H1 (cell line): ENCODE results near the gene HOXC11. TPM values are rescaled to one million over a fixed set of nuclear protein-coding genes. Genes with fewer than 3 reads are reported as not detected.
A peak's percentile ranks its signal among the peaks of the same experiment; 100 is the strongest.

Experiments
- CTCF ChIA-PET: fragments of 300-600 bp; sonication (Branson Sonifier 250); formaldehyde crosslinking; loops from one replicate; lab custom pipeline; 2021; ENCODE audit not compliant: partially characterized antibody; lab: Charles Lee
- POLR2A ChIA-PET: fragments of 300-600 bp; sonication (Branson Sonifier 250); formaldehyde crosslinking; loops from one replicate; lab custom pipeline; 2021; ENCODE audit warnings: inconsistent platforms; ENCODE audit not compliant: partially characterized antibody; lab: Charles Lee
- DNase-seq, 2 experiments: peaks; one replicate each; pipeline versions ENCODE4 v3.0.0 to v3.0.0-alpha.2; 2010 to 2022; ENCODE audit warnings: low spot score in 2 of 2, low read depth in 1 of 2, mixed read lengths in 1 of 2
- FAIRE-seq: peaks from 2 replicates; lab custom pipeline; 2011; peaks lifted over from hg19 to GRCh38; lab: Jason Lieb, UNC
- H2AFZ ChIP-seq: 2 replicates; pipeline ENCODE4 v1.8.1; 2012; ENCODE audit warnings: low read length, inconsistent platforms
- H2AK5ac ChIP-seq: 2 replicates; pipeline ENCODE4 v1.6.1; 2013; ENCODE audit warnings: low read depth, low read length
- H2BK120ac ChIP-seq: replicated peaks from 2 replicates; pipeline ENCODE3; 2013; ENCODE audit warnings: low read depth, low read length, inconsistent platforms
- H2BK12ac ChIP-seq: 2 replicates; pipeline ENCODE4 v1.6.1; 2013; ENCODE audit warnings: low read depth, low read length
- H2BK15ac ChIP-seq: 2 replicates; pipeline ENCODE4 v1.6.1; 2013; ENCODE audit warnings: low read length
- H2BK20ac ChIP-seq: 2 replicates; pipeline ENCODE4 v1.6.1; 2013; ENCODE audit warnings: low read length
- H2BK5ac ChIP-seq: 2 replicates; pipeline ENCODE4 v1.6.1; 2013; ENCODE audit warnings: low read depth, low read length
- H3K14ac ChIP-seq: 2 replicates; pipeline ENCODE4 v1.6.1; 2013; ENCODE audit warnings: inconsistent platforms; ENCODE audit not compliant: insufficient read length
- H3K18ac ChIP-seq: 2 replicates; pipeline ENCODE4 v1.6.1; 2013; ENCODE audit warnings: low read length; ENCODE audit errors: extremely low read depth
- H3K23ac ChIP-seq: 2 replicates; pipeline ENCODE4 v1.6.1; 2013; ENCODE audit warnings: inconsistent platforms; ENCODE audit not compliant: insufficient read length
- H3K23me2 ChIP-seq: 2 replicates; pipeline ENCODE4 v1.6.1; 2013; ENCODE audit warnings: low read depth, low read length
- H3K27ac ChIP-seq: 2 replicates; pipeline ENCODE4 v1.6.1; 2011; ENCODE audit warnings: low read depth, low read length, inconsistent platforms
- H3K27me3 ChIP-seq, 4 experiments: replicated peaks in 1 of 4; 1 replicate in 1 of 4; 2 replicates in 3 of 4; pipeline versions ENCODE4 v1.6.1 to v1.8.1; 2011 to 2013; ENCODE audit warnings: low read length in 3 of 4, mild to moderate bottlenecking in 3 of 4, inconsistent platforms in 2 of 4, mixed read lengths in 2 of 4, moderate library complexity in 1 of 4; ENCODE audit not compliant: control insufficient read depth in 3 of 4, insufficient read depth in 3 of 4; ENCODE audit errors: extremely low read depth in 1 of 4
- H3K36me3 ChIP-seq, 4 experiments: 2 replicates each; pipeline versions ENCODE4 v1.6.1 to v1.8.1; 2011 to 2013; ENCODE audit warnings: mild to moderate bottlenecking in 4 of 4, low read length in 3 of 4, moderate library complexity in 2 of 4, control low read depth in 1 of 4, inconsistent platforms in 1 of 4; ENCODE audit not compliant: insufficient read depth in 4 of 4, control insufficient read depth in 2 of 4
- H3K4ac ChIP-seq: replicated peaks from 2 replicates; pipeline ENCODE3; 2013; ENCODE audit warnings: low read length, low read depth, mixed read lengths, inconsistent platforms; ENCODE audit not compliant: insufficient read length
- H3K4me1 ChIP-seq, 4 experiments: replicated peaks in 1 of 4; 1 replicate in 1 of 4; 2 replicates in 3 of 4; pipeline versions ENCODE4 v1.6.1 to v1.8.1; 2011 to 2013; ENCODE audit warnings: low read length in 3 of 4, inconsistent platforms in 2 of 4, mixed read lengths in 1 of 4; ENCODE audit not compliant: insufficient read depth in 4 of 4, control insufficient read depth in 3 of 4
- H3K4me2 ChIP-seq, 2 experiments: 2 replicates each; pipeline versions ENCODE4 v1.6.1 to v1.8.1; 2011 to 2013; ENCODE audit warnings: low read depth in 2 of 2, low read length in 2 of 2, control low read depth in 1 of 2, inconsistent platforms in 1 of 2, mild to moderate bottlenecking in 1 of 2; ENCODE audit not compliant: insufficient read depth in 1 of 2
- H3K4me3 ChIP-seq, 4 experiments: fragments of 200-600, 300-600 bp in 1 of 4; sonication (generic), shearing (Covaris generic), sonication (Bioruptor Twin) in 1 of 4; 2 replicates each; pipeline versions ENCODE4 v1.5.1 to v1.8.1; 2011 to 2016; ENCODE audit warnings: low read length in 4 of 4, low read depth in 3 of 4, control low read depth in 2 of 4, inconsistent platforms in 2 of 4, mild to moderate bottlenecking in 2 of 4, mixed read lengths in 1 of 4, moderate library complexity in 1 of 4; ENCODE audit not compliant: insufficient read depth in 2 of 4; ENCODE audit errors: extremely low read depth in 1 of 4
- H3K56ac ChIP-seq: replicated peaks from 2 replicates; pipeline ENCODE3; 2013; ENCODE audit warnings: low read depth, mild to moderate bottlenecking, mixed read lengths, low read length, inconsistent platforms; ENCODE audit not compliant: insufficient read length
- H3K79me1 ChIP-seq: 2 replicates; pipeline ENCODE4 v1.6.1; 2013; ENCODE audit warnings: low read depth, low read length, control low read depth
- H3K79me2 ChIP-seq, 2 experiments: 2 replicates each; pipeline versions ENCODE4 v1.6.1 to v1.8.1; 2012 to 2013; ENCODE audit warnings: low read length in 2 of 2, mild to moderate bottlenecking in 2 of 2, inconsistent platforms in 1 of 2; ENCODE audit not compliant: insufficient read depth in 2 of 2, control insufficient read depth in 1 of 2
- H3K9ac ChIP-seq, 4 experiments: replicated peaks in 1 of 4; 1 replicate in 1 of 4; 2 replicates in 3 of 4; pipeline versions ENCODE4 v1.6.1 to v1.8.1; 2011 to 2013; ENCODE audit warnings: low read depth in 3 of 4, low read length in 3 of 4, control low read depth in 2 of 4, mild to moderate bottlenecking in 2 of 4, moderate library complexity in 2 of 4, inconsistent platforms in 1 of 4; ENCODE audit errors: extremely low read depth in 1 of 4
- H3K9me3 ChIP-seq, 2 experiments: 2 replicates each; pipeline versions ENCODE4 v1.6.1 to v1.8.1; 2012 to 2013; ENCODE audit warnings: mild to moderate bottlenecking in 2 of 2, moderate library complexity in 2 of 2, control low read depth in 1 of 2, inconsistent platforms in 1 of 2, low read depth in 1 of 2, low read length in 1 of 2, mixed read lengths in 1 of 2; ENCODE audit not compliant: insufficient read depth in 2 of 2
- H4K20me1 ChIP-seq, 2 experiments: replicated peaks in 1 of 2; 2 replicates each; pipeline versions ENCODE3 to v1.8.1; 2011 to 2013; ENCODE audit warnings: inconsistent platforms in 2 of 2, low read length in 2 of 2, mild to moderate bottlenecking in 1 of 2; ENCODE audit not compliant: insufficient read depth in 2 of 2, control insufficient read depth in 1 of 2
- H4K5ac ChIP-seq: 2 replicates; pipeline ENCODE4 v1.6.1; 2013; ENCODE audit warnings: low read length, low read depth, mixed read lengths, inconsistent platforms; ENCODE audit not compliant: insufficient read length
- H4K8ac ChIP-seq: 2 replicates; pipeline ENCODE4 v1.8.0; 2013; ENCODE audit warnings: mild to moderate bottlenecking, moderate library complexity, low read length, inconsistent platforms; ENCODE audit not compliant: insufficient read depth; ENCODE audit errors: extremely low read depth
- H4K91ac ChIP-seq: replicated peaks from 2 replicates; pipeline ENCODE3; 2013; ENCODE audit warnings: low read length, mixed read lengths, inconsistent platforms; ENCODE audit not compliant: insufficient read length
- KDM4A ChIP-seq: IDR thresholded peaks from one replicate; pipeline ENCODE4 v1.7.1; 2012; ENCODE audit warnings: low read depth, mild to moderate bottlenecking, moderate library complexity, low read length, inconsistent platforms; ENCODE audit not compliant: severe bottlenecking
- KDM5A ChIP-seq: fragments of 200-600 bp; IDR thresholded peaks from 2 replicates; pipeline ENCODE4 v1.7.1; 2012; ENCODE audit warnings: mild to moderate bottlenecking, low read length, inconsistent platforms, mixed read lengths
- MAX ChIP-seq: IDR thresholded peaks from 2 replicates; pipeline ENCODE4 v1.6.1; 2012; ENCODE audit warnings: inconsistent platforms
- PHF8 ChIP-seq: fragments of 200-600 bp; sonication (generic); conservative IDR thresholded peaks from 2 replicates; pipeline ENCODE4 v1.7.1; 2012; ENCODE audit warnings: low read depth, mild to moderate bottlenecking, inconsistent platforms, low read length, moderate library complexity
- RNF2 ChIP-seq: fragments of 200-900, 300-1000 bp; sonication (generic); IDR thresholded peaks from 2 replicates; pipeline ENCODE4 v1.7.1; 2016; ENCODE audit warnings: borderline replicate concordance, low read depth, mild to moderate bottlenecking, antibody characterized with exemption, low read length; ENCODE audit not compliant: poor library complexity, severe bottlenecking; ENCODE audit errors: missing control alignments
- SP1 ChIP-seq: IDR thresholded peaks from 2 replicates; pipeline ENCODE4 v1.6.1; 2011; ENCODE audit warnings: low read depth, low read length
- SP4 ChIP-seq: IDR thresholded peaks from 2 replicates; pipeline ENCODE4 v1.6.1; 2012; ENCODE audit warnings: low read length, inconsistent platforms
- SUZ12 ChIP-seq: fragments of 200-600 bp; sonication (generic); IDR thresholded peaks from 2 replicates; pipeline ENCODE4 v1.6.1; 2012; ENCODE audit warnings: mild to moderate bottlenecking, inconsistent platforms, low read length, moderate library complexity, mixed read lengths
- TBP ChIP-seq: IDR thresholded peaks from 2 replicates; pipeline ENCODE4 v1.6.1; 2011; ENCODE audit warnings: low read depth, low read length, improper control_type of control experiment
- TCF12 ChIP-seq: IDR thresholded peaks from 2 replicates; pipeline ENCODE4 v1.6.1; 2011; ENCODE audit warnings: low read depth, mild to moderate bottlenecking, low read length
- WGBS, 2 experiments: shearing (Covaris generic) in 1 of 2; methylation state at CpG; one replicate each; pipeline versions ENCODE4 v1.1.6 to v1.1.7; 2013 to 2015; ENCODE audit warnings: low lambda C conversion rate in 2 of 2, mixed read lengths in 2 of 2, inconsistent platforms in 1 of 2, low coverage in 1 of 2, missing lambda C conversion rate in 1 of 2; ENCODE audit not compliant: insufficient replicate concordance in 2 of 2, insufficient coverage in 1 of 2, insufficient read length in 1 of 2; ENCODE audit errors: extremely low coverage in 1 of 2, missing lambda C conversion rate in 1 of 2; 5-methylcytosine and 5-hydroxymethylcytosine counted together
- polyA plus RNA-seq, 7 experiments: library from polyadenylated mRNA; depleted of rRNA in 3 of 7; stranded (reverse) in 5 of 7; unstranded in 2 of 7; fragments of >200 nt in 5 of 7; fragments of 200-250 nt in 2 of 7; gene quantifications; 1 replicate in 5 of 7; 2 replicates in 1 of 7; 4 replicates in 1 of 7; pipeline versions ENCODE4 v1.2.1 to v1.2.3, GENCODE V29; 2011 to 2013; ENCODE audit warnings: missing spikeins in 2 of 7, mixed read lengths in 2 of 7
- total RNA-seq: library from RNA; stranded (reverse); fragmentation: NEBNext Ultra II Directional; extraction: Animal tissue kit (Norgen Biotek cat#: 25700); gene quantifications from 2 replicates; pipeline ENCODE4 v1.2.1, GENCODE V29; 2021

The HOXC11 gene
- total and polyA plus RNA-seq, 2 of the 8 experiments (the other 6 are each of a cell fraction or from before 2014, with no cell fraction given) = not detected

- H4K8ac ChIP-seq = no peak overlapping the region
- no peak overlapping the region for H3K23ac ChIP-seq
- no peak overlapping the region for H2AFZ ChIP-seq
- no peaks in the 10 kb centered on the region for H3K9me3 ChIP-seq
- H3K14ac ChIP-seq = no peak overlapping the region
- no peak overlapping the region for H3K56ac ChIP-seq
- H3K4ac ChIP-seq = no peak overlapping the region
- no peak overlapping the region for H2BK15ac ChIP-seq
- H2AK5ac ChIP-seq = no peak overlapping the region
- H3K79me1 ChIP-seq = no peaks in the 10 kb centered on the region
- H3K4me2 ChIP-seq = no peak overlapping the region; a peak in 1 of 4 replicates
- H3K18ac ChIP-seq = no peak overlapping the region
- H3K23me2 ChIP-seq = no peaks in the 10 kb centered on the region; the same call in 1 of the 2 replicates
- H4K91ac ChIP-seq = no peak overlapping the region
- H3K9ac ChIP-seq = no peak overlapping the region
- H4K20me1 ChIP-seq = peaks cover 12 to 29% of the 10 kb centered on the region in 2 experiments
- H3K4me1 ChIP-seq = peaks cover 0 to 6% (median 5%) of the 10 kb centered on the region in 4 experiments; a peak in 4 of 7 replicates
- no peak overlapping the region for H2BK20ac ChIP-seq
- 33% methylated on average over 11 of the region's 12 CpGs; no CpG with 5 or more reads in 1 of the 2 experiments for WGBS, 2 experiments
- TF ChIP-seq PHF8 (no peak), SP4 (no peak), MAX (no peak), SUZ12 (peak; percentile 39; the same call in 1 of the 2 replicates), KDM5A (no peak), SP1 (no peak), TCF12 (no peak), RNF2 (peak; percentile 76), KDM4A (no peak), TBP (no peak)
- H2BK12ac ChIP-seq = peak overlapping the region; percentile 60; the same call in 1 of the 2 replicates
- H3K27ac ChIP-seq = no peak overlapping the region
- CTCF ChIA-PET = interaction anchor here (0.6 to 1.9 kb wide), 3 partner anchors 28 to 265 kb away, joined by 3 to 5 read pairs (median 4); no protein-coding TSS in a partner anchor
- H3K36me3 ChIP-seq = peaks cover 0 to 6% (median 0%) of the 10 kb centered on the region in 4 experiments; a peak in 1 of 8 replicates
- H4K5ac ChIP-seq = no peak overlapping the region
- no peak overlapping the region for H2BK120ac ChIP-seq
- H2BK5ac ChIP-seq = no peak overlapping the region
- FAIRE-seq (no peak), DNase-seq (peak in 1 of 2 experiments; percentile 41)
- no peak overlapping the region for H3K4me3 ChIP-seq
- no peaks in the 10 kb centered on the region for H3K79me2 ChIP-seq
- POLR2A ChIA-PET = interaction anchor here (3.0 kb wide), 1 partner anchor 15 kb away, joined by 12 read pairs; no protein-coding TSS in a partner anchor
- H3K27me3 ChIP-seq = peaks cover 91 to 100% (median 98%) of the 10 kb centered on the region in 4 experiments
These were observed 35.8 kb upstream of the HOXC11 start for GRCh38 chr12:53937099-53937498.
